HG02938 (cell line): ENCODE results near the gene MRPL4.

ENCODE experiments used
- ATAC-seq: cut with Tn5 transposase; IDR thresholded peaks from one replicate; pipeline ENCODE4 v1.9.1; 2021; ENCODE audit warnings: mild to moderate bottlenecking, moderate library complexity; ENCODE audit not compliant: unreplicated experiment

Gene MRPL4

DNA sequence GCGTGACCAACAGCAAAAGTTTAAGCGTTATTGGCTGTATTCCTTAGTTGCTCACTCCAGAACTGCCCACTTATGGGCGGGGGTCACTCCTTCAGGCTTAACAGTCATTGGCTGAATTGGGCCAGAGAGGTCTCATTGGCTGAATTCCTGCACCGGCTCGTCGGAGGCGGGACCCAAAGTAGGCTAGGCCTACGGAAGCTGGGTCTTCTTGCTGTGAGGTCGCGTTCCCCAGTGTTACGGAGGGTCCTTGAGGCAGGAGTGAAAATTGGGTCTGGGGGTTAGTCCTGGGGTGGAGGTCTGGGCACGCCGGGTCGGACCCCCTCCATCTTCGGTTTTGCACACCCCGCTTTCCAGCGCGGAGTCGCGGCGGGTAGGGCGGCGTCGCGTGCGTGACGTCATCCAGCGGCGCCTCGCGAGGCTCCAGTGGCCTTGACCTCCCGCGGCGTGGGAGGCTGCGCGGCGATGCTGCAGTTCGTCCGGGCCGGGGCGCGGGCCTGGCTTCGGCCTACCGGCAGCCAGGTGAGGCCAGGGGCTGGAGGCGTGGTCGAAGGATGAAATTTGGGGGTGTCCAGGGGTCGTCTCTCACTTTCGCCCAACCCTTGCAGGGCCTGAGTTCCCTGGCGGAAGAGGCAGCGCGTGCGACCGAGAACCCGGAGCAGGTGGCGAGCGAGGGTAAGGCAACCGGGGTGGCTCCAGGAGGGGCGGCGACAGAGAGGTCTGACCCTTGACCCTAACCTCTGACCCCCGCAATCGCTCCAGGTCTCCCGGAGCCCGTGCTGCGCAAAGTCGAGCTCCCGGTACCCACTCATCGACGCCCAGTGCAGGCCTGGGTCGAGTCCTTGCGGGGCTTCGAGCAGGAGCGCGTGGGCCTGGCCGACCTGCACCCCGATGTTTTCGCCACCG lies at the start of gene MRPL4:
TSS of gene MRPL4 (plus strand) at position 423 of the 903 bp plus-strand sequence. CDS start at position 463, 40 bp downstream.
- ATAC-seq, result peak; percentile 73

- ATAC-seq, result no peak
These were observed 48.3 kb upstream of the MRPL4 start for GRCh38 chr19:10203686-10204085.

GRCh38 chr19:10205636-10206035 lies 46.4 kb upstream of the MRPL4 start:
- no peak for ATAC-seq

DNA sequence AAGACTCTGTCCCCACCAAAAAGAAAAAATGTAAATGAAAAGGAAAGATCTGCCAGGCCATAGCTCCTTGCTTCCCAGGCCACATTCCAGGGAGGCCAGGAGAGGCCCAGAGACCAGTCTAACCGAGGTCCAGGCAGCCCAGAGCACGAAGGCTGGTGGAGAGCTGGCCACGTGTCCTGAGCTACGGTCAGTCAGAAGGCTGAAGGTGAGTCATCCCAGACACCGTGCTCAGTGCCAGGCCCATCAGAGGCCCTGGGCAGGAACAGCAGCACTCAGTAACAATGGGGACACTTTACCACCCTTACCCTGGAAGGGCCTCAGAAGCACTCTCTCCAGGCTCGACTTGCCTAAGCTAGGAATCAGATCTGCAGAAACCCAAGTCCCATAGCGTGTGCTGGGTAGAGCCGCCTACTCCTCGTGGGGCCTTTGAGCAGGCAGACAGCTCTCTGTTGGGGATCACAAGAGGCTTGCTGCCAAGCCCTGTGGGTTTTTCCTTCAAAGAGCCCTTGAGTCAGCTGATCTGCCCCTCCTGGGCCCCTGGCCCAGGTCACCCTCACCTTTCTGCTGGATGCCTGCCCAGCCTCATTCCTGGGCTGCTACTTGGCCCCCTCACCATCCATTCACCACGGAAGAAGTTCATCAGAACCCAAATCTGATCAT lies 45.7 kb upstream of the MRPL4 start:
- ATAC-seq, result no peak

DNA sequence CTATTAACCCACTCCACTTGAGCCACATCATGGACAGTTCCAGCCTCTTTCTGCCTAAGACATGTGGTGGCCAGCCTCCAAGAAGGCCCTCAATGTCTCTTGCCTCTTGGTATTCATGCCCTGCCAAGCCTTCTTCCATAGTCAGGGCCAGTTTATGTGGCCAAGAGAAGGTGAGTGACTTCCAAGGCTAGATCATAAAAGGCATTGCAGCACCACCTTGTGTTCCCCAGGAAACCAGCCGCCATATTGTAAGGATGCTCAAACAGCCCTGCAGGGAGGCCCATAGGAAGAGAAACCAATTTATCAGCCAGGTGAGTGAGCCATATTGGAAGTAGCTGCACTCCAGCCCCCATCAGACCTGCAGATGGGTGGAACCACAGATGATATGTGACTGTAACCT lies 45.0 kb upstream of the MRPL4 start:
- ATAC-seq, result no peak

GRCh38 chr19:10209315-10209714 lies 42.7 kb upstream of the MRPL4 start:
- ATAC-seq, result no peak

DNA sequence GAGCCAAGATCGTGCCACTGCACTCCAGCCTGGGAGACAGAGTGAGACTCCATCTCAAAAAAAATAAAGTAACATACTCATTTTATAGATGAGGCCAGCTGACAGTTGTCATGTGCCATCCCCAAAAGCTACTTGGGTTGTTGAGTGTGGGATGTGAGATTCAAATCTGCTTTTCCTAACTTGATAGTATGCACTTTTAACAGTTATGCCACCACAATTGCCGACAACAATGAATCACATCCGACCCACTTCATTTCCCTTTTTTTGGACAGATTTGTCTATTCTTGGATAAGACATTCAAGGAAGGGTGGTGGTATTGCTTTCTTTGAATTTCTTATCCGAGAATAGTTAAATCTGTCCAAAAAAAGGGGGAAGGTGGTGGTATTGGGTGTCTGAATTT lies 41.0 kb upstream of the MRPL4 start:
- ATAC-seq, result no peak

- ATAC-seq, result no peak
These were observed 40.3 kb upstream of the MRPL4 start for GRCh38 chr19:10211691-10212090.

GRCh38 chr19:10214784-10215183 lies 37.2 kb upstream of the MRPL4 start:
- ATAC-seq, result no peak

GRCh38 chr19:10217085-10217484 lies 34.9 kb upstream of the MRPL4 start:
- ATAC-seq, result no peak

- no peak for ATAC-seq
These were observed 32.3 kb upstream of the MRPL4 start for GRCh38 chr19:10219678-10220077.

GRCh38 chr19:10220695-10221094 lies 31.3 kb upstream of the MRPL4 start:
- no peak for ATAC-seq

GRCh38 chr19:10222201-10222890 lies 29.7 kb upstream of the MRPL4 start:
- no peak for ATAC-seq

- no peak for ATAC-seq
These were observed 28.4 kb upstream of the MRPL4 start for GRCh38 chr19:10223488-10224213.

- ATAC-seq, result no peak
These were observed 27.7 kb upstream of the MRPL4 start for GRCh38 chr19:10224337-10224736.

- ATAC-seq, result no peak
These were observed 26.0 kb upstream of the MRPL4 start for GRCh38 chr19:10226021-10226375.

DNA sequence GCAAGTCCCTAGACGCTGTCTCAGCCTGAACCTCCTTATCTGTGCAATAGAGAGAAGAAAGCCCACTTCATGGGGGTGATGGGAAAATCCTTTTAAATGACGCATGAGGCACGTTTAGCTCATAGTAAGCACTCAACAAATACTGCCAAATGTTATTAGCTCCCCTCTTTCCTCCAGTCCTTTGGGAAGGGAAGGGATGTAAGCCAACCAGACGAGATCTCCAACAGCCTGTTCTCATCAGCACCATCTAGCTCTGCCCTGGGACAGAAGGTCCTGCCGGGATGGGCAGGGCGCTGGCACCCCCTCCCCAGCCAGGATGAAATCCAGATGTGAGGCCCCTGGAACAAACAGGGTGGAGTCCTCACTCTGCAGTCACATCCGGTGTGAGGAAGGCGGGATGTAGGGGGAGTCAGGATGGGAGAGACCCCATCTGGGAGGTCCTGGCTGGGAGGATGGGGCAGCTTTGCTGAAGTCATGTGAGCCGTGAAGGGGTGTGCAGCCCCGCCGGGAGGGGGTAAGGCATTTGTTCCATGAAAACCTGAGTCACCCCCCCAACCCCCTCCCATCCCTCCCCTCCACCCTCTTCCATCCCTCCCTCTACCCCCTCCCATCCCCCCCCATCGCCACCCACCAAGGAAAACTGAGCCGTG lies 25.5 kb upstream of the MRPL4 start:
- ATAC-seq, result no peak

GRCh38 chr19:10227026-10227971 lies 24.7 kb upstream of the MRPL4 start:
- ATAC-seq, result no peak

DNA sequence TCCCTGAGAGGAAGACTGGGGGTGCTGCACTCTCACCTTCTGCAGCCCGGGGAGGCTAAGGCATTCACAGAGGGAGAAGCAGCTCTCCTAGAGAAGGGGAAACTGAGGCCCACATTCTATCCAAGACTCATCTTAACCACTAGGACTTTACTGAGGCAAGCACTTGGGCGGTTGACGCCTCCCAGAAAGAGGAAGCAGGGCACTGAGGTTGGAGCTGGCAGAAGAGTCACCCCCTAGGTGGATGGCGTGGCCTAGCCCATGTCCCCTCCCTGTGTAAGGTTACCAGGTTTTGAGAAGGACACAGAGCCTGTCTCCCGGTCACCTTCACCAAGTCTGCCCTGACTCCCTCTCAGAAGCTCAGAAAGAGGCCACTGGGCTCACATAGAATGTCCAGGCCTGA lies 23.6 kb upstream of the MRPL4 start:
- ATAC-seq, result no peak
